HG02943 (cell line): ENCODE data around the gene ERMARD.

Experiments used
- ATAC-seq: cut with Tn5 transposase; IDR thresholded peaks from one replicate; pipeline ENCODE4 v1.9.1; 2021; ENCODE audit warnings: mild to moderate bottlenecking, low read depth, moderate library complexity; ENCODE audit not compliant: unreplicated experiment

Gene ERMARD

DNA sequence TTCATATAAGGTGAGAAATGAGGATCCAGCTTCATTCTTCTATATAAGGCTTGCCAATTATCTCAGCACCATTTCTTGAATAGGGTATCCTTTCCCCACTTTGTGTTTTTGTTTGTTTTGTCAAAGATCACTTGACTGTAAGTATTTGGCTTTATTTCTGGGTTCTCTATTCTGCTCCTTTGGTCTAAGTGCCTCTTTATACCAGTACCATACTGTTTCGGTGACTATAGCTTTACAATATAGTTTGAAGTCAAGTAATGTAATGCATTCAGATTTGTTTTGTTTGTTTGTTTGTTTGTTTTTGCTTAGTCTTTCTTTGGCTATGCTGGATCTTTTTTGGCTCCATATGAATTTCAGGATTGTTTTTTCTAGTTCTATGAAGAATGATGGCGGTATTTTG, 64.6 kb downstream of the ERMARD start:
- ATAC-seq = no peak

DNA sequence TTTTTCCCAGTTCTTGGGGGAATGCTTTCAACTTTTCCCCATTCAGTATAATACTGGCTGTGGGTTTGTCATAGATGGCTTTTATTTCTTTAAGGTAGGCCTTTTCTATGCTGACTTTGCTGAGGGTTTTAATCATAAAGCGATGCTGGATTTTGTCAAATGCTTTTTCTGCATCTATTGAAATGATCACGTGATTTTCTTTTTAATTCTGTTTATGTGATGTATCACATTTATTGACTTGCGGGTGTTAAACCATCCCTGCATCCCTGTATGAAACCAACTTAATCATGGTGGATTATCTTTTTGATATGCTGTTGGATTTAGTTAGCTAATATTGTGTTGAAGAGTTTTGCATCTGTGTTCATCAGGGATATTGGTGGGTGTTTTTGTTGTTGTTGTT, 65.6 kb downstream of the ERMARD start:
- ATAC-seq = no peak

DNA sequence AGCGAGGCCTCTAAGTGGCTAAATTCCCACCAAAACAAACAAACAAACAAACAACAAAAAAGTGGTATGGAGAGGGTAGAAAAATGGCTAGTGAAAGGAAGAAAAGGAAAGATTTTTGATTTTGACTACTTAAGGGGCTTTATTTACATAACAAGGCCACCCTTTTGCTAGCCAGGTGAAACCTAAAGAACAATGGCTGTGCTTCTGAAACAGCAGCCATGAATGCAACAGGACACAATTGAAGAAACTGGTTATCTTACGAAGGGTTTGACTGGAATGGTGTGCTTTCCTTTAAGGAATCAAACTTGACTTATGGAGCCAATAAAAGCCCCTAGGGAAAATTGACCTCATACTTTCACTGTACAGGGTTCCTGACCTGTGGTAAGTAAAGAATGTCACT, 68.9 kb downstream of the ERMARD start:
- no peak for ATAC-seq

DNA sequence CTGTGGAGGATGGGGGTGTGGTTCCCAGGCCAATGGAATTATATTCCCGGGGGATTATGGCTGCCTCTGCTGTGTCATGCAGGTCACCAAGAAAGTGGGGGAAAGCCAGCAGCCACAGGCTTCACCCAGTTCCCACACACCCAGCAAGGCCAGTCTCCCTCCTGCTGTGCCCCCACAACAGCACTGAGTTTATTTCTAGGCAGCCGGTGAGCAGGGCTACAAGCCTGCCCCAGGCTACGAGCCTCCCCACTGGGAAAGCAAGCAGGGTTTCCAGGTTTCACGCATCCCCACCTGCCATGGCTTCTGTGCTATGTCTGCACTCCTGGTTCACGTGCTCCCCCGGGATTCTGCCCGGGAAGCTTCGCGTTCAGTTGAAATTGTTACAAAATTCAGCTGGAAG, 72.6 kb downstream of the ERMARD start:
- ATAC-seq = no peak

DNA sequence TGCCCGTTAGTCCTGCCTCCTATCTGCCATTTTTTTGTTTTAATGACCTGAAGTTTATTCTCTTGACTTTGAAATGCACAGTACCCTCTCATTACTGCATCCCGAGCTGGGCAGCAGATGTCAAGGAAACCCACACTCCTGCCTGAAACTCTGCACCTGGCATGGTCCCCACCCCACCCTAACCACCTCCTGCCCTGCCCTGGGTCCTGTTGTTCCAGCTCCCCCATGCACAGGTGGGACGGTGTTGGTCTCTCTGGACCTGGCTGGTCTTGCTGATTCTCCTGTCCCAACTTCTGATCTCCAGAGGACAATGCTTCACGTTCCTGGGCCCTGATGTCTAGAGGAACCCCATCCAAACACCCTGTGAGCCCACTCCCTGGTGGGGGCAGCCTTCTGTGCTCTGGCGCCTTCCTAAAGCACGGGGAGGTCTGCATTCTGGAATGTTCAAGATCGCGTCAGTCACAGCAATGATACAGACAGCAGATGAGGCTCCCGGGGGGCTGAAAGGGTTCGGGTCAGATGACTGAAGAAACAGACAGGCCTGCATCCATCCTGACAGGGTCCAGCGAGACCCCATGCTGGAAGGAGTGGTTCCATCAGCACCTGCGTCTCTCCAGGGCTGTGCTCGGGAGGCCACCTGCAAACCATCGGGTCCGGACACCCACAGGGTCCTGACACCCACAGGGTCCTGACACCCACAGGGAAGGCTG, 73.6 kb downstream of the ERMARD start:
- ATAC-seq = no peak

DNA sequence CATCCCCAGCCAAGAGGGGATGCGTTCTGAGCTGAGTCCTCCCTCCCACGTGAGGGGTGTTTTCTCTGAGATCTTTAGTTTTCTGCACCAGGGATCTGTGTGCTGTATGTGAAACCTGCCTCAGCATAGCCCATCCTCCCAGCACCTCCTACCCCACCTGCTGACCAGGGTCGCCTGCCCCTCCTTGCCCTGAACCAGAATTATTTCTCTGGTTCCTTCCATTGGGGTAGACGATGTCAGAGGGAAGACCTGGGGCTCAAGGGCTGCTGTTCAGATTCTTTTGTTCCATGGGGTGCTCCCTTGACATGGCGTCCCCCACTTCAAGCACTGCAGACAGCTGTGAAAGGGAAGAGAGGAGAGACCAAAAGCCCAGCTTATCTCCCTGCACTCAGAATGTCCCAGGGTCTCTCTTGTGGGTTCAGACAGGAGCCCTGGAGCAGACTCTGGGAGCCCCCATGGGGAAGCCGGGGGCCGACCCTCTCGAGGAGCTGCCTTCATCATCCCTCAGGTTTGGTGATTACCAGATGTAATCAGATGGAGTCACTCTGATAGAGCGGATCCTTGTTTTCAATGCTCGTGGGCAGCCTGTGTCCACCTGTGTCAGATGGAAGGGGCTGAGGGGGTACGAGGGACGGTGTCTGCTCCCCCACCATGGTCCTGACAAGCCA, 74.3 kb downstream of the ERMARD start:
- no peak for ATAC-seq

DNA sequence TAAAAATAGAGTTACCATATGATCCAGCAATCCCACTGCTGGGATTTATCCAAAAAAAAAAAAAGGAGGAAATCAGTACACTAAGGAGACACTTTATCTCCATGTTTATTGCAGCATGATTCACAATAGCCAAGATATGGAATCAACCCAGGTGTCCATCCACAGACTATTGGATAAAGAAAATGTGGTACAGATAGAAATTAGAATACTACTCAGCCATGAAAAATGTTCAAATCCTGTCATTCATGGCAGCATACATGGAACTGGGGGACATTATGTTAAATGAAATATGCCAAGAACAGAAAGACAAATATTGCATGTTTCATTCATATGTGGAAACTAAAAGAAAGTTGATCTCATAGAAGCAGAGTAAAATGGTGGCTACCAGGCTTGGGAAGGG, 75.3 kb downstream of the ERMARD start:
- ATAC-seq = no peak

DNA sequence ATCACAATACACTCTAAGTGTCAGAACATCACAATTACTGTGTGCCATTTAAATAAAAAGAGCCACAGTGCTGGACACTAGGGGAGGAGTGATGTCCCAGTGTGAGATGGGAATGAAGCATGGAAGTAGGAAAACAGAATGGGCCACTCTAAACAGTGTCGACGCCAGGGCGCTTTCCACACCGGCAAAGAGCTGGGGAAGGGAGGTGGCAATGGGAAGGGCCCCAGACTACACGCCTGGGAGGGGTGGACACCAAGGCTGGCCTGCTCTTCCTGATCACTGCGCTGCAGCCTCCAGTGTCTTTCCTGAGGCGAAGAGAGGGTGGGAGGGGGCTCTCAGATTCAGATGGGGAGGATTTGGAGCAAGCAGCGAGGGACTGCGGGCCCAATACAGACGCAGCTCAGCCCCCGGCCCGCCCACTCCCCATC, 75.9 kb downstream of the ERMARD start:
- ATAC-seq = no peak

DNA sequence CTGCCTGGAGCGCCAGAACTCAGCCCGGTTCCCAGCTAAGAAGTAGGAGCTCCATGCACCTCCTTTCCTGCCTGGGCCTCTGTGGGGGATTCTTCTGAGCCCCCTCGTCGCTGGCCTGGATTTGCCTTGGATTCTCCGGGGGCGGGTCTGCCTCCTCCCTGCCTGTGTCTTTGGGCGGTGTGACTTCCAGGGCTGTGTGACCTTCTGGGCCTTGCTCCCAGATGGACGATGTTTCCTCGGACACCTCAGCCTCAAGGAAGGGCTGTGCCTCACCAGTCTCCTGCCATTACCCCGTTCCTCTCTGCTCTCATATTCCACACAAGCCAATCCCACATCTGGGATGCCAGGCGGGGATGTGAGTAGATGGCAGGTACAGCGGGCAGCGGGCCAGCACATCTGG, 76.8 kb downstream of the ERMARD start:
- ATAC-seq = no peak

DNA sequence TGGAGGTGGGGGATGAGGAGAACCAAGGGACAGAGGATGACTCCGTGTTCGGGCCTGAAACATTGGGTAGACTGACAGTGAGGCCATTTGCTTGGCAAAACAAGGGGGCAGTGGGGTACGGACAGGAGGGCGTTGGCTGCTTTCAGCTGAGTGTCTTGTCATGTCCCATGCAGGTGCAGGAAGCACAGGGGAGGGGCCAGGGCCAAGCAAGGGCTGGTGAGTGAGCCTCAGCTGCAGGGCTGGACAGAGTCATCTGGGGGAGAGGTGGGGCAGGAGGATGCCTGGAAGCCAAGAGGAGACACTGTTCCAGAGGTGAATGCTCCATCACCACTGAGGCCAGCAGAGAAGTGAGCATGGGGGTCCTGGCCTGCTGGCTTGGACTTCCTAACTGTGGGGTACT, 78.4 kb downstream of the ERMARD start:
- no peak for ATAC-seq

DNA sequence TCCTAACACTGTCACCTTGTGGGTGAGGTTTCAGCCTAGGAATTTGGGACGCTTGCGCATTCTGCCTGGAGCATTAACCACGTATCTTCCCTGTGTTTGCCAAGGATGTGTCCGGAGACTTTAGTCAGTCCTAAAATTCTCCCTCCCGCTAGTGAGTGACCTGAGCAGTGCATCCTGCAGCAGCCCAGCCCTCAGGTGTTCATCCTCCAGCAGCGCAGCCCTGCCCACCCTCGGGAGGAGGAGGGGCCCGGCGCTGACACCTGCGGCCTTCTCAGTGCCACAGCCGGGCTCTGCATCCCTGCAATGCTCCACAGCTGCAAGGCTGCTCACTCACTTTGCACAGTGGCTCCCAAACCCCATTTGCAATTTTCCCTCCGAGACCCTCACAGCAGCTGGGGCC, 79.5 kb downstream of the ERMARD start:
- no peak for ATAC-seq
